K562 (cell line): Measurements from ENCODE around the gene ACO2. TPM values are rescaled to one million over a fixed set of nuclear protein-coding genes. Genes with fewer than 3 reads are reported as not detected.
A peak's percentile ranks its signal among the peaks of the same experiment; 100 is the strongest.

Experiments
- ARID3B ChIP-seq: fragments of 250-450 bp; sonication (Bioruptor Pico); IDR thresholded peaks from 2 replicates; pipeline ENCODE4 v1.4.0; 2020; ENCODE audit warnings: borderline replicate concordance
- BACH1 ChIP-seq: fragments of 200-800 bp; sonication (Bioruptor generic); IDR thresholded peaks from 2 replicates; pipeline ENCODE4 v1.6.1; 2016; ENCODE audit warnings: missing genetic modification characterization, missing compliant biosample characterization
- BRCA1 ChIP-seq, 2 experiments: fragments of 450-650 bp in 1 of 2; sonication (generic) in 1 of 2; formaldehyde crosslinking in 1 of 2; IDR thresholded peaks; 2 replicates each; pipeline versions ENCODE4 v1.5.0 to v1.6.1; 2017 to 2020; ENCODE audit warnings: mild to moderate bottlenecking in 1 of 2, missing genetic modification reagents in 1 of 2
- CCAR2 ChIP-seq: fragments of 200-400 bp; formaldehyde crosslinking; IDR thresholded peaks from 2 replicates; pipeline ENCODE4 v1.6.1; 2017; ENCODE audit warnings: mild to moderate bottlenecking, low read depth, low read length
- CREB5 ChIP-seq: fragments of 250-450 bp; sonication (Bioruptor Pico); IDR thresholded peaks from 2 replicates; pipeline ENCODE4 v1.5.0; 2020; ENCODE audit warnings: mild to moderate bottlenecking
- E2F6 ChIP-seq, 2 experiments: IDR thresholded peaks; 2 replicates each; pipeline ENCODE4 v1.6.1; 2011; ENCODE audit warnings: borderline replicate concordance in 1 of 2, control low read depth in 1 of 2, low read depth in 1 of 2, low read length in 1 of 2, mild to moderate bottlenecking in 1 of 2, mixed read lengths in 1 of 2, moderate library complexity in 1 of 2; ENCODE audit not compliant: insufficient read depth in 1 of 2, insufficient read length in 1 of 2, poor library complexity in 1 of 2, severe bottlenecking in 1 of 2; ENCODE audit errors: extremely low read depth in 1 of 2
- MYC ChIP-seq, 2 experiments: fragments of 250-450 bp in 1 of 2; sonication (Bioruptor Pico) in 1 of 2; IDR thresholded peaks; 2 replicates each; pipeline versions ENCODE4 v1.5.1 to v1.6.1; 2012 to 2021; ENCODE audit warnings: low read depth in 2 of 2, borderline replicate concordance in 1 of 2, improper control_type of control experiment in 1 of 2, low read length in 1 of 2, mild to moderate bottlenecking in 1 of 2, moderate library complexity in 1 of 2
- PATZ1 ChIP-seq: fragments of 250-450 bp; sonication (Bioruptor Pico); IDR thresholded peaks from 2 replicates; pipeline ENCODE4 v1.5.0; 2020; ENCODE audit warnings: mild to moderate bottlenecking, borderline replicate concordance
- POLR2A ChIP-seq: fragments of 450-650 bp; conservative IDR thresholded peaks from 2 replicates; pipeline ENCODE4 v1.6.1; 2016
- SIRT6 ChIP-seq: IDR thresholded peaks from one replicate; pipeline ENCODE4 v1.6.1; 2012; ENCODE audit warnings: low read depth, mild to moderate bottlenecking, control low read depth, inconsistent platforms, low read length, moderate library complexity
- SMARCB1 ChIP-seq: IDR thresholded peaks from 2 replicates; pipeline ENCODE4 v1.6.1; 2011; ENCODE audit warnings: improper control_type of control experiment, low read depth; ENCODE audit not compliant: insufficient read length
- SREBF1 ChIP-seq: fragments of 150-350 bp; IDR thresholded peaks from 2 replicates; pipeline ENCODE4 v1.6.1; 2014; ENCODE audit warnings: antibody characterized with exemption, low read depth, low read length, borderline replicate concordance
- SRF ChIP-seq, 2 experiments: fragments of 250-450, 450-650 bp in 1 of 2; sonication (Bioruptor Pico) in 1 of 2; sonication (generic) in 1 of 2; formaldehyde crosslinking; IDR thresholded peaks; 2 replicates each; pipeline versions ENCODE4 v1.5.0 to v1.5.1; 2020 to 2022; ENCODE audit warnings: mild to moderate bottlenecking in 1 of 2, missing genetic modification reagents in 1 of 2
- SRSF3 ChIP-seq: fragments of 200-400 bp; formaldehyde crosslinking; IDR thresholded peaks from 2 replicates; pipeline ENCODE4 v1.6.1; 2016; ENCODE audit warnings: mild to moderate bottlenecking, low read length, moderate library complexity; ENCODE audit not compliant: insufficient read depth
- TBL1XR1 ChIP-seq, 2 experiments: IDR thresholded peaks; 2 replicates each; pipeline ENCODE4 v1.6.1; 2012; ENCODE audit warnings: improper control_type of control experiment in 2 of 2, low read length in 2 of 2, mild to moderate bottlenecking in 1 of 2
- TEAD2 ChIP-seq: fragments of 450-650 bp; IDR thresholded peaks from 2 replicates; pipeline ENCODE4 v1.6.1; 2016; ENCODE audit warnings: missing genetic modification characterization, control low read depth, missing compliant biosample characterization
- YY1 ChIP-seq, 3 experiments: IDR thresholded peaks; 2 replicates each; pipeline ENCODE4 v1.6.1; 2011; ENCODE audit warnings: low read length in 2 of 3, mild to moderate bottlenecking in 2 of 3, moderate library complexity in 2 of 3, borderline replicate concordance in 1 of 3, control low read depth in 1 of 3, low read depth in 1 of 3; ENCODE audit not compliant: insufficient read depth in 3 of 3, insufficient replicate concordance in 2 of 3, control insufficient read depth in 1 of 3, insufficient read length in 1 of 3; ENCODE audit errors: extremely low read depth in 1 of 3
- ZNF507 ChIP-seq: conservative IDR thresholded peaks from 2 replicates; pipeline ENCODE4 v1.6.1; 2017; ENCODE audit warnings: missing genetic modification characterization, missing compliant biosample characterization
- polyA plus RNA-seq, 8 experiments: library from polyadenylated mRNA; depleted of rRNA in 4 of 8; stranded (reverse) in 5 of 8; unstranded in 3 of 8; fragments of >200 nt; fragmentation: Nextera tagmentation in 2 of 8; fragmentation: Illumina TruSeq in 1 of 8; extraction: Ambion mirVana in 2 of 8; extraction: Trizol in 1 of 8; gene quantifications; 2 replicates each; pipeline versions ENCODE4 v1.2.1 to v1.2.3, GENCODE V29; 2011 to 2014; ENCODE audit warnings: inconsistent platforms in 1 of 8, missing spikeins in 1 of 8
- total RNA-seq, 7 experiments: library from RNA; depleted of rRNA in 6 of 7; stranded (reverse); fragments of >200 nt in 6 of 7; fragmentation: Illumina TruSeq in 2 of 7; extraction: Trizol in 2 of 7; gene quantifications; 2 replicates each; pipeline versions ENCODE4 v1.2.1 to v1.2.3, GENCODE V29; 2011 to 2021; ENCODE audit warnings: low replicate concordance in 1 of 7

Gene ACO2
- total and polyA plus RNA-seq, 9 of the 15 experiments (the other 6 are each of a cell fraction or from before 2014, with no cell fraction given), result 16.2 to 119 (median 43.2) TPM

- peak; percentile 64 for TF ChIP-seq MYC (IDR thresholded peaks at IDR 0.05; ENCODE audit: low read depth, low read length)
- TF ChIP-seq MYC (CRISPR knock-in tag; IDR thresholded peaks at IDR 0.05; ENCODE audit: borderline replicate concordance, low read depth), result 0 out of 2 replicates have a peak, but pooled peaks have one; percentile 77
- no peak for TF ChIP-seq BRCA1 (IDR thresholded peaks at IDR 0.05)
- no peak for TF ChIP-seq BRCA1 (CRISPR knock-in tag; IDR thresholded peaks at IDR 0.05)
- TF ChIP-seq CREB5 (CRISPR knock-in tag), result no peak
- TF ChIP-seq TEAD2 (tag), result no peak
- peak; percentile 83 for TF ChIP-seq POLR2A
- TF ChIP-seq SMARCB1, result no peak
- TF ChIP-seq SRSF3, result no peak
- no peak for TF ChIP-seq PATZ1 (CRISPR knock-in tag)
- TF ChIP-seq SIRT6, result no peak
- no peak for TF ChIP-seq ZNF507 (tag)
- peak; percentile 77; the same call in 1 of the 2 replicates for TF ChIP-seq BACH1
- peak; percentile 48 to 87 for TF ChIP-seq E2F6 (IDR thresholded peaks at IDR 0.05; ENCODE audit: borderline replicate concordance in 1 of 2, extremely low read depth in 1 of 2, insufficient read depth in 1 of 2, insufficient read length in 1 of 2, low read depth in 1 of 2, low read length in 1 of 2, poor library complexity in 1 of 2, severe bottlenecking in 1 of 2)
- TF ChIP-seq YY1 (IDR thresholded peaks at IDR 0.05; ENCODE audit: borderline replicate concordance in 1 of 3, control insufficient read depth in 1 of 3, extremely low read depth in 1 of 3, insufficient read depth in 3 of 3, insufficient read length in 1 of 3, insufficient replicate concordance in 2 of 3, low read depth in 1 of 3, low read length in 2 of 3), result peak; percentile 90 to 98 (median 94)
- peak in 1 of 2 experiments; percentile 90; a peak in 2 of 4 replicates for TF ChIP-seq SRF (CRISPR knock-in tag; IDR thresholded peaks at IDR 0.05)
- TF ChIP-seq TBL1XR1 (IDR thresholded peaks at IDR 0.05; ENCODE audit: low read length in 2 of 2), result no peak; a peak in 1 of 4 replicates
- no peak for TF ChIP-seq CCAR2
- TF ChIP-seq SREBF1, result no peak
- TF ChIP-seq ARID3B (CRISPR knock-in tag), result no peak
Measured at GRCh38 chr22:41468381-41469217, at the start of gene ACO2, which contains the start of gene PHF5A (continued).
